ENCODE results near the gene GRM4. TPM values are rescaled to one million over a fixed set of nuclear protein-coding genes. Genes with fewer than 3 reads are reported as not detected.

GRM4 gene
- total RNA-seq, 1 experiment from 2014 or later = not detected

DNA sequence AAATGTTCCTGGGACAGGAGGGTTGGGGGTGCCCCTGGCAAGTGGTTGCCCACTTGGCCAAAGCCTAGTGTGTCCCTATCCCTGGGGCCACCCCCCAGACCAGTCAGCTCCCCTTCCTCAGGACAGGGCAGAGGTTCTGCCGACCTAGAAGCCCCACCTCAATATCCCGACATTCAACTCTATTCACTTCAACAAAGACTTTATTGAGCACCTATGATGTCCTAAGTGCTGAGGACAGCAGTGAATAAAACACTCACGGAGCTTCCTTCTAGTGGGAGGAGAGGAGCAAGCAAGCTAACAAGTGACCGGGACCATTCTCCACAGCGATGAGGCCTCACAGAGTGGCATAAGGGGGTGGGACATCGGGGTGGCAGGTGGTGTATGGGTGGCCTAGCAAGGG lies 52.7 kb downstream of the GRM4 start:
- no peak for DNase-seq (ENCODE audit: unreplicated experiment)
- no TSS peak for BruUV-seq (replicated peaks)
- POLR2A ChIA-PET = no interaction called here
- intact Hi-C loops (cut with micrococcal nuclease) = no loop called here
- peaks cover 42% of the 10 kb centered on the region for H3K27me3 Mint-ChIP-seq (ENCODE audit: insufficient read depth, unreplicated experiment)
- TF ChIP-seq, protein P1, sequence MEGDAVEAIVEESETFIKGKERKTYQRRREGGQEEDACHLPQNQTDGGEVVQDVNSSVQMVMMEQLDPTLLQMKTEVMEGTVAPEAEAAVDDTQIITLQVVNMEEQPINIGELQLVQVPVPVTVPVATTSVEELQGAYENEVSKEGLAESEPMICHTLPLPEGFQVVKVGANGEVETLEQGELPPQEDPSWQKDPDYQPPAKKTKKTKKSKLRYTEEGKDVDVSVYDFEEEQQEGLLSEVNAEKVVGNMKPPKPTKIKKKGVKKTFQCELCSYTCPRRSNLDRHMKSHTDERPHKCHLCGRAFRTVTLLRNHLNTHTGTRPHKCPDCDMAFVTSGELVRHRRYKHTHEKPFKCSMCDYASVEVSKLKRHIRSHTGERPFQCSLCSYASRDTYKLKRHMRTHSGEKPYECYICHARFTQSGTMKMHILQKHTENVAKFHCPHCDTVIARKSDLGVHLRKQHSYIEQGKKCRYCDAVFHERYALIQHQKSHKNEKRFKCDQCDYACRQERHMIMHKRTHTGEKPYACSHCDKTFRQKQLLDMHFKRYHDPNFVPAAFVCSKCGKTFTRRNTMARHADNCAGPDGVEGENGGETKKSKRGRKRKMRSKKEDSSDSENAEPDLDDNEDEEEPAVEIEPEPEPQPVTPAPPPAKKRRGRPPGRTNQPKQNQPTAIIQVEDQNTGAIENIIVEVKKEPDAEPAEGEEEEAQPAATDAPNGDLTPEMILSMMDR (IDR thresholded peaks at IDR 0.05; ENCODE audit: unreplicated experiment) = no peak
- no peaks in the 10 kb centered on the region for H3K36me3 Mint-ChIP-seq (ENCODE audit: insufficient read depth, unreplicated experiment)
- no peaks in the 10 kb centered on the region for H3K9me3 Mint-ChIP-seq (ENCODE audit: unreplicated experiment)
- H3K27ac Mint-ChIP-seq (ENCODE audit: low read depth, unreplicated experiment) = no peak overlapping the region
- CTCF ChIA-PET = interaction anchor here (0.6 to 1.2 kb wide), 3 partner anchors 7 to 369 kb away, joined by 3 read pairs; no protein-coding TSS in a partner anchor
- no peak overlapping the region for H3K4me3 Mint-ChIP-seq (ENCODE audit: unreplicated experiment)
- H3K4me1 Mint-ChIP-seq (ENCODE audit: insufficient read depth, unreplicated experiment) = no peaks in the 10 kb centered on the region

DNA sequence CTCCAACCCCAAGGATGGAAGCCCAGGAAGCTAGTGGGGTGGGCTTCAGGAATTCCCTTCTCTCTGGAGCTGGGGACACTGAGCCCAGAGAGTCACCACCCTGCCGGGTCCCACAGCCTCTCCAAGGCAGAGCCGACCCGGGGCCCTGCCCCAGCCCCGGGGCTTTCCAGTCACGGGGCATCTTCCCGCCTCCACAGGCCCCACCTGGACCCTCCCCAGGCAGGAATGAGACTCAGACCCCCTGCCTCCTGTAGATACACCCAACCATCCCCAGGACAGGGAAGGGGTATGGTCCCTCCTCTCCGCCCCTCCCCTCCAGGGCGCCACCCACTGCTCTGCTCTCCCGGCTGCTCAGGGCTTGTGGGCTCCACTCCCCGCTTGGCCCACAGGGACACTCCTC lies 53.3 kb downstream of the GRM4 start:
- no peaks in the 10 kb centered on the region for H3K36me3 Mint-ChIP-seq (ENCODE audit: insufficient read depth, unreplicated experiment)
- no peaks in the 10 kb centered on the region for H3K9me3 Mint-ChIP-seq (ENCODE audit: unreplicated experiment)
- CTCF ChIA-PET = interaction anchor here (0.6 to 1.2 kb wide), 2 partner anchors 348 to 368 kb away, joined by 3 to 5 read pairs; no protein-coding TSS in a partner anchor
- intact Hi-C loops (cut with micrococcal nuclease) = no loop called here
- DNase-seq (ENCODE audit: unreplicated experiment) = no peak
- POLR2A ChIA-PET = no interaction called here
- no peak overlapping the region for H3K4me3 Mint-ChIP-seq (ENCODE audit: unreplicated experiment)
- no TSS peak for BruUV-seq (replicated peaks)
- no peak overlapping the region for H3K27ac Mint-ChIP-seq (ENCODE audit: low read depth, unreplicated experiment)
- H3K4me1 Mint-ChIP-seq (ENCODE audit: insufficient read depth, unreplicated experiment) = no peaks in the 10 kb centered on the region
- TF ChIP-seq, protein P1 (IDR thresholded peaks at IDR 0.05; ENCODE audit: unreplicated experiment) = no peak
- peaks cover 42% of the 10 kb centered on the region for H3K27me3 Mint-ChIP-seq (ENCODE audit: insufficient read depth, unreplicated experiment)

DNA sequence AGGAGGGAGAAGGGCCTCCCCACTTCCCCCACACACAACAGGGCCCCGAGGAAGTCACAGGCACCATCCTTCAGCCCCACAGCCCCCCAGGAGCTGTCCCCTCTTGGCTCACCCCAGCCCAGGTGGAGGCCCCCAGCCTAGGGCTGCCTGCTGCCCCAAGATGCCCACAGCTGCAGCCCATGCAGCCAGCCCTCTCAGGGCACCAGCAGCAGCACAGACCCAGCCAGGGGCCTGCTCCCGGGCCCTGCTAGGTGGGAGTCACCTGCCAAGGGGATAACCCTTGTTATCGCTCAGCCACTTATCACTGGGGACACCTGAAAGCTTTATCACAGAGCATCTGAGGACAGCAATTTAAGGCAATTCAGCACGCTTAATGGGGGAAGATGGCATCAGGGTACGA lies 55.0 kb downstream of the GRM4 start:
- H3K27me3 Mint-ChIP-seq (ENCODE audit: insufficient read depth, unreplicated experiment) = peaks cover 32% of the 10 kb centered on the region
- no peak overlapping the region for H3K4me3 Mint-ChIP-seq (ENCODE audit: unreplicated experiment)
- intact Hi-C loops (cut with micrococcal nuclease) = no loop called here
- H3K9me3 Mint-ChIP-seq (ENCODE audit: unreplicated experiment) = no peaks in the 10 kb centered on the region
- H3K4me1 Mint-ChIP-seq (ENCODE audit: insufficient read depth, unreplicated experiment) = no peaks in the 10 kb centered on the region
- H3K27ac Mint-ChIP-seq (ENCODE audit: low read depth, unreplicated experiment) = no peak overlapping the region
- BruUV-seq (replicated peaks) = no TSS peak
- ChIA-PET POLR2A (no interaction called here), CTCF (interaction anchor here (0.6 kb wide), 1 partner anchor 57 kb away, joined by 3 read pairs; no protein-coding TSS in a partner anchor)
- DNase-seq (ENCODE audit: unreplicated experiment) = no peak
- H3K36me3 Mint-ChIP-seq (ENCODE audit: insufficient read depth, unreplicated experiment) = no peaks in the 10 kb centered on the region
- TF ChIP-seq, protein P1 (IDR thresholded peaks at IDR 0.05; ENCODE audit: unreplicated experiment) = no peak

DNA sequence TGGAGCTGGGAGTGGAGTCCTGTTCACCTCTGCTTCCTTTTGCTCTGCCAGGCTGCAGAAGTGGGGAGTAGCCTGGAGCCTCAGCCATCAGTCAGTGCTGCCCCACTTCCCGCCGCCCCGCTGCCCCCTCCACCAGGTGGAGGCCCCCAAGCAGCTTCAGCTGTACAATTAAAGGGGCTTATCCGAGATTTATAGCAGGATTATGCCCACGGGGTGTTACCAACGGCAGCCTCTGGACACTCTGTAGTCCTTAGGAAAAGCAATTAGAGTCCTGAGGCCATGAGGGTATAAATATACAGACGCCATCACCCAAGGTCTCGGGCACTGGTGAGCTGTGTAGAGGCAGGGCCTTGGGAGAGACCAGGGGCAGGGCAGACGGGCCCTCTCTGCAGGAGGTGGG lies 55.4 kb downstream of the GRM4 start:
- Mint-ChIP-seq H3K36me3 (ENCODE audit: insufficient read depth, unreplicated experiment) (no peaks in the 10 kb centered on the region), H3K4me1 (ENCODE audit: insufficient read depth, unreplicated experiment) (no peaks in the 10 kb centered on the region), H3K27ac (ENCODE audit: low read depth, unreplicated experiment) (no peak overlapping the region), H3K9me3 (ENCODE audit: unreplicated experiment) (no peaks in the 10 kb centered on the region), H3K27me3 (ENCODE audit: insufficient read depth, unreplicated experiment) (peaks cover 27% of the 10 kb centered on the region), H3K4me3 (ENCODE audit: unreplicated experiment) (no peak overlapping the region)
- TF ChIP-seq, protein P1 (IDR thresholded peaks at IDR 0.05; ENCODE audit: unreplicated experiment) = no peak
- intact Hi-C loops (cut with micrococcal nuclease) = no loop called here
- CTCF ChIA-PET = interaction anchor here (0.6 kb wide), 1 partner anchor 57 kb away, joined by 3 read pairs; no protein-coding TSS in a partner anchor
- POLR2A ChIA-PET = no interaction called here
- BruUV-seq (replicated peaks) = no TSS peak
- no peak for DNase-seq (ENCODE audit: unreplicated experiment)

All from MCF 10A (cell line).